Measurements from ENCODE around the gene SPRTN.
A peak's percentile ranks its signal among the peaks of the same experiment; 100 is the strongest.

SPRTN gene

DNA sequence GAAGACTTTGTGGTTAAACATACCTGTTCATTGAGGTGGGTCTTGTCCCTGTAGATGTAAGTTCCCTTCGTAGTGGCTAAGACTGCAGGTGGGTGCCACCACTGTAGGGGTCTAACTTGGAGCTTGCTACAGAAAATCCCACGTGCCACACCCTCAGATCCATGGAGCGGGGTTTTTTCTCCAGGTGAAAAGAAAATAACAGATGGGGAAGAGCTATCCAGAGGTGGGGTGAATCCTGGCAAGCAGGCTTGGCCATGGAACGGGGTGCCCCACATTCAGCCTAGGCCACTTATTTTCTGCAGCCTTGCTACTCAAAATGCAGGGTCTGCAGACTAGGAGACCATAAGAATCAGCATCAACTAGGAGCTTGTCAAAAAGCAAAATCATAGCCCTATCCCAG lies 24.4 kb upstream of the SPRTN start:
- no peak for DNase-seq (ENCODE audit: low read depth, low spot score)
- POLR2A ChIA-PET = no interaction called here
- H3K4me3 ChIP-seq (ENCODE audit: low read depth, low read length) = no peak overlapping the region
- TF ChIP-seq, protein P1, sequence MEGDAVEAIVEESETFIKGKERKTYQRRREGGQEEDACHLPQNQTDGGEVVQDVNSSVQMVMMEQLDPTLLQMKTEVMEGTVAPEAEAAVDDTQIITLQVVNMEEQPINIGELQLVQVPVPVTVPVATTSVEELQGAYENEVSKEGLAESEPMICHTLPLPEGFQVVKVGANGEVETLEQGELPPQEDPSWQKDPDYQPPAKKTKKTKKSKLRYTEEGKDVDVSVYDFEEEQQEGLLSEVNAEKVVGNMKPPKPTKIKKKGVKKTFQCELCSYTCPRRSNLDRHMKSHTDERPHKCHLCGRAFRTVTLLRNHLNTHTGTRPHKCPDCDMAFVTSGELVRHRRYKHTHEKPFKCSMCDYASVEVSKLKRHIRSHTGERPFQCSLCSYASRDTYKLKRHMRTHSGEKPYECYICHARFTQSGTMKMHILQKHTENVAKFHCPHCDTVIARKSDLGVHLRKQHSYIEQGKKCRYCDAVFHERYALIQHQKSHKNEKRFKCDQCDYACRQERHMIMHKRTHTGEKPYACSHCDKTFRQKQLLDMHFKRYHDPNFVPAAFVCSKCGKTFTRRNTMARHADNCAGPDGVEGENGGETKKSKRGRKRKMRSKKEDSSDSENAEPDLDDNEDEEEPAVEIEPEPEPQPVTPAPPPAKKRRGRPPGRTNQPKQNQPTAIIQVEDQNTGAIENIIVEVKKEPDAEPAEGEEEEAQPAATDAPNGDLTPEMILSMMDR (IDR thresholded peaks at IDR 0.05; ENCODE audit: insufficient read depth, low read length, missing control alignments) = no peak
- CTCF ChIA-PET = interaction anchor here (0.8 to 3.0 kb wide), 4 partner anchors 10 to 288 kb away, joined by 3 to 14 read pairs (median 4); no protein-coding TSS in a partner anchor

DNA sequence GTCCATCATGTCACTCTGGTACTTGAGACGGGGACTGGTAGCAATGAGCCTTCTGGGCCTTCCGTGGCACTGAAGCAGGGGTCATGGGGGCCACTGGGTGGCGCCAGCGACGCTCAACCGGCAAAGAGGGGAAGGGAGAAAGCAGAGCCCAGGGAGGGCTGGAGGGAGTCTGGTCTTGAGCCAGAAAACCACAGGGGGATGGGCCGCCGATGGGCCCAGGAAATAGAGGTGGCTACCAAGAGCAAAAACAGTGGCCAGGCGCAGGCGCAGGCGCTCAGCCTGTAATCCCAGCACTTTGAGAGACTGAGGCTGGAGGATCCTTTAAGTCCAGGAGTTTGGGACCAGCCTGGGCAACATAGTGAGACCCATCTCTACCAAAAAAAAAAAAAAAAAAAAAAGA lies 22.2 kb upstream of the SPRTN start:
- POLR2A ChIA-PET = interaction anchor here (0.7 kb wide), 1 partner anchor 115 kb away, joined by 3 read pairs; no protein-coding TSS in a partner anchor
- DNase-seq (ENCODE audit: low read depth, low spot score) = no peak
- TF ChIP-seq, protein P1 (IDR thresholded peaks at IDR 0.05; ENCODE audit: insufficient read depth, low read length, missing control alignments) = peak; percentile 64
- CTCF ChIA-PET = interaction anchor here (0.7 to 3.0 kb wide), 10 partner anchors 9 to 290 kb away, joined by 3 to 14 read pairs (median 4); no protein-coding TSS in a partner anchor
- no peak overlapping the region for H3K4me3 ChIP-seq (ENCODE audit: low read depth, low read length)

DNA sequence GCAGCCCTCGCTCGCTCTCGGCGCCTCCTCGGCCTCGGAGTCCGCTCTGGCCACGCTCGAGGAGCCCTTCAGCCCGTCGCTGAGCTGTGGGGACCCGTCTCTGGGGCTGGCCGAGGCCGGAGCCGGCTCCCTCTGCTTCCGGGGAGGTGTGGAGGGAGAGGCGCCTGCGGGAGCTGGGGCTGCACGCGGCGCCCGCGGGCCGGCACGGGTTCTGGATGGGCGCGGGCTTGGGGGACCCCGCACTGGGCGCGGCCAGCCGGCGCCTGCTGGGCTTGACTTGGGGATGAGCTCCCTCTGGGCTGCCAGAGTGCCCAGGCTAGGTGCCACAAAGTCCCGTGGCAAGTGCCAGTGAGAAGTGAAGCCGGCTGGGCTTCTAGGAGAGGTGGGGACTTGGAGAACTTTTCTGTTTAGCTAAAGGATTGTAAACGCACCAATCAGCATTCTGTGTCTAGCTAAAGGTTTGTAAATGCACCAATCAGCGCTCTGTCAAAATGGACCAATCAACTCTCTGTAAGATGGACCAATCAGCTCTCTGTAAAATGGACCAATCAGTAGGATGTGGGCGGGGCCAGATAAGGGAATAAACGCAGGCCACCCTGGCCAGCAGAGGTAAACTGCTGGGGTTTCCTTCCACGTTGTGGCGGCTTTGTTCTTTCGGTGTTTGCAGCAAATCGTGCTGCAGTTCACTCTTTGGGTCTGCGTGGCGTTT lies 20.6 kb upstream of the SPRTN start:
- TF ChIP-seq, protein P1 (IDR thresholded peaks at IDR 0.05; ENCODE audit: insufficient read depth, low read length, missing control alignments) = no peak
- CTCF ChIA-PET = interaction anchor here (0.8 to 2.0 kb wide), 9 partner anchors 8 to 284 kb away, joined by 3 to 4 read pairs (median 3); no protein-coding TSS in a partner anchor
- POLR2A ChIA-PET = interaction anchor here (0.9 kb wide), 1 partner anchor 20 kb away, joined by 3 read pairs; the partner anchor contains the start of genes EXOC8 and SPRTN
- DNase-seq (ENCODE audit: low read depth, low spot score) = no peak
- no peak overlapping the region for H3K4me3 ChIP-seq (ENCODE audit: low read depth, low read length)

DNA sequence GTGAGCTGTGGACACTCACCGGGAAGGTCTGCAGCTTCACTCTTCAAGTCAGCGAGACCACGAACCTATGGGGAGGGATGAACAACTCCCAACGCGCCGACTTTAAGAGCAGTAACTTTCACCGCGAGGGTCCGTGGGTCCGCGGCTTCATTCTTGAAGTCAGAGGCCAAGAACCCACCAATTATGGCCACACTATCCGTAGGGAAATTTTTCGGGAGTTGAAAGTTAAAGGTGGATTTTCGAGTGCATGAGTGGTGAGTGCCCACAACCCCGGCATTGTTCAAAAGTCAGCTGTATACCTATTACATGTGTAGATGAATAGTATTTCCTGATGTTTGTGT lies 20.1 kb upstream of the SPRTN start:
- ChIA-PET CTCF (interaction anchor here (0.8 to 1.8 kb wide), 8 partner anchors 9 to 275 kb away, joined by 3 to 4 read pairs (median 3); no protein-coding TSS in a partner anchor), POLR2A (interaction anchor here (0.9 kb wide), 1 partner anchor 20 kb away, joined by 3 read pairs; the partner anchor contains the start of genes EXOC8 and SPRTN)
- H3K4me3 ChIP-seq (ENCODE audit: low read depth, low read length) = no peak overlapping the region
- TF ChIP-seq, protein P1 (IDR thresholded peaks at IDR 0.05; ENCODE audit: insufficient read depth, low read length, missing control alignments) = no peak
- DNase-seq (ENCODE audit: low read depth, low spot score) = no peak

DNA sequence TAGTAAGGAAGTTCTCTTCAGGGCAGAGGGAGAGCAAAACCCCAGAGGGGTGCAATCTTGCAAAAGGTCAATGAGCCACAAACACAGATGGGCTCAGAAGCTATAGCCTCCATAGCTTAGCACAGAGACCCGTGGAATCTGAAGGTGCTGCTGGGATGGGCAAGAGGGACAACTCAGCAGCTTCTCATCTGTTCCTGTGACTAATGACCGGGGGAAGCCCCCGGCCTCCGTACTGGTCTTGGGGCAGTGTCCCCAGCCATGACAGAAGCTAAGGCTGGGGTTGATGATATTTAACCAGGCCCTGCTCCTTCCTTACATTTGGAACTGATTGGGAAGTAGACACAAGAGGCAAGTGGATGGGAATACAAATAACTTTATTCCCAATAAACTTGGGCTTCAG lies 19.5 kb upstream of the SPRTN start:
- H3K4me3 ChIP-seq (ENCODE audit: low read depth, low read length) = no peak overlapping the region
- DNase-seq (ENCODE audit: low read depth, low spot score) = no peak
- ChIA-PET POLR2A (no interaction called here), CTCF (interaction anchor here (0.8 to 1.8 kb wide), 6 partner anchors 9 to 274 kb away, joined by 3 to 4 read pairs (median 4); no protein-coding TSS in a partner anchor)
- TF ChIP-seq, protein P1 (IDR thresholded peaks at IDR 0.05; ENCODE audit: insufficient read depth, low read length, missing control alignments) = no peak

DNA sequence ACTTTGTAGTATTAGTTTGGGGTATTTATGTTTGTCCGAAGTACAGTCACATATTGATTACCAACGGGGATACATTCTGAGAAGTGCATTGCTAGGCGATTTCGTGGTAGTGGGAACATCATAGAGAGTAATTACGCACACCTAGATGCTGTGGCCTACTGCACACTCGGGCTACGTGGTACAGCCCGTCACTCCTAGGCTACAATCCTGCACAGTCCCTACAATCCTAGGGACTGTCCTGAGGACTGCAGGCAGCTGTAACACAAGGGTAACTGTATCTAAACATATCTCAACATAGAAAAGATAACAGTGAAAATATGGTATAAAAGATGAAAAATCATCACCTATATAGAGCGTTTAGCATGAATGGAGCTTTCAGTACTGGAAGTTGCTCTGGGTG lies 19.0 kb upstream of the SPRTN start:
- POLR2A ChIA-PET = no interaction called here
- CTCF ChIA-PET = interaction anchor here (1.2 to 1.4 kb wide), 2 partner anchors 271 to 274 kb away, joined by 3 to 4 read pairs; no protein-coding TSS in a partner anchor

More for the DNA sequence above, 19.0 kb upstream of the SPRTN start:
- no peak overlapping the region for H3K4me3 ChIP-seq (ENCODE audit: low read depth, low read length)
- TF ChIP-seq, protein P1 (IDR thresholded peaks at IDR 0.05; ENCODE audit: insufficient read depth, low read length, missing control alignments) = no peak
- no peak for DNase-seq (ENCODE audit: low read depth, low spot score)

Measured in AG04449 (cell line).